ENCODE results near the gene SV2C.

DNA sequence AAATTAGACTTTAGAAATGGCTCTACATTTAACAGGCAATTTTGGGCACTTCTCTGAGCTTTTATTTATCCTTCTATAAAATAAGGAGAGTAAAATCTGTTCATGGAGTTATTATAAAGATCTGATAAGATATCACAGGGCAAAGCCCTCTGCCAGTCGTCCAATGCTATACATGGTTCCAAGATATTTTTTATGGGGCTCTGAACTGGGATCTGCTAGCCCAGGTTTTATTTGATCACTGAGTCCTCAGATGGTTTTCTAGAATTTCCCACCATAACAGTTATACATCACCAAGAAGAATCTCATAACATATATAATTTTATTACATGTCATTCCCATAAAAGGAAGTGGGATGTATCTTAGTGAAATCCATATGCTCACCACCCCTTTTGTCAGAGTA lies 296.7 kb downstream of the SV2C start:
- TF ChIP-seq, protein P1, sequence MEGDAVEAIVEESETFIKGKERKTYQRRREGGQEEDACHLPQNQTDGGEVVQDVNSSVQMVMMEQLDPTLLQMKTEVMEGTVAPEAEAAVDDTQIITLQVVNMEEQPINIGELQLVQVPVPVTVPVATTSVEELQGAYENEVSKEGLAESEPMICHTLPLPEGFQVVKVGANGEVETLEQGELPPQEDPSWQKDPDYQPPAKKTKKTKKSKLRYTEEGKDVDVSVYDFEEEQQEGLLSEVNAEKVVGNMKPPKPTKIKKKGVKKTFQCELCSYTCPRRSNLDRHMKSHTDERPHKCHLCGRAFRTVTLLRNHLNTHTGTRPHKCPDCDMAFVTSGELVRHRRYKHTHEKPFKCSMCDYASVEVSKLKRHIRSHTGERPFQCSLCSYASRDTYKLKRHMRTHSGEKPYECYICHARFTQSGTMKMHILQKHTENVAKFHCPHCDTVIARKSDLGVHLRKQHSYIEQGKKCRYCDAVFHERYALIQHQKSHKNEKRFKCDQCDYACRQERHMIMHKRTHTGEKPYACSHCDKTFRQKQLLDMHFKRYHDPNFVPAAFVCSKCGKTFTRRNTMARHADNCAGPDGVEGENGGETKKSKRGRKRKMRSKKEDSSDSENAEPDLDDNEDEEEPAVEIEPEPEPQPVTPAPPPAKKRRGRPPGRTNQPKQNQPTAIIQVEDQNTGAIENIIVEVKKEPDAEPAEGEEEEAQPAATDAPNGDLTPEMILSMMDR (IDR thresholded peaks at IDR 0.05) = no peak
- TF ChIP-seq POLR2A (IDR thresholded peaks at IDR 0.05) = no peak
